K562 (cell line): Measurements from ENCODE around the gene TMEM184B. TPM values are rescaled to one million over a fixed set of nuclear protein-coding genes. Genes with fewer than 3 reads are reported as not detected.
A peak's percentile ranks its signal among the peaks of the same experiment; 100 is the strongest.

Source experiments
- CBFA2T3 ChIP-seq: fragments of 450-650 bp; IDR thresholded peaks from 2 replicates; pipeline ENCODE4 v1.6.1; 2017
- EHMT2 ChIP-seq: fragments of 450-650 bp; IDR thresholded peaks from 2 replicates; pipeline ENCODE4 v1.6.1; 2018; ENCODE audit warnings: antibody characterized with exemption
- ELF1 ChIP-seq: fragments of 200-800 bp; sonication (Bioruptor generic); IDR thresholded peaks from 2 replicates; pipeline ENCODE4 v1.6.1; 2016; ENCODE audit warnings: missing genetic modification characterization, missing compliant biosample characterization
- ERF ChIP-seq: fragments of 450-650 bp; formaldehyde crosslinking; IDR thresholded peaks from 2 replicates; pipeline ENCODE4 v1.4.0; 2020; ENCODE audit warnings: mild to moderate bottlenecking, mixed read lengths
- HOMEZ ChIP-seq: fragments of 250-450 bp; sonication (Bioruptor Pico); IDR thresholded peaks from 2 replicates; pipeline ENCODE4 v1.4.0; 2020; ENCODE audit warnings: mild to moderate bottlenecking, moderate library complexity
- NFIX ChIP-seq: fragments of 250-450 bp; sonication (Bioruptor Pico); IDR thresholded peaks from 2 replicates; pipeline ENCODE4 v1.4.0; 2020; ENCODE audit warnings: low read depth, mild to moderate bottlenecking, moderate library complexity
- NR2C2 ChIP-seq, 2 experiments: fragments of 200-800 bp in 1 of 2; sonication (Bioruptor generic) in 1 of 2; sonication (generic) in 1 of 2; formaldehyde crosslinking in 1 of 2; IDR thresholded peaks; 2 replicates each; pipeline versions ENCODE4 v1.6.1 to v1.8.0; 2016 to 2022; ENCODE audit warnings: mild to moderate bottlenecking in 1 of 2, missing compliant biosample characterization in 1 of 2, missing genetic modification characterization in 1 of 2, missing genetic modification reagents in 1 of 2
- RBBP5 ChIP-seq: fragments of 200-600 bp; sonication (generic); IDR thresholded peaks from 2 replicates; pipeline ENCODE4 v1.6.1; 2012; ENCODE audit warnings: borderline replicate concordance, mild to moderate bottlenecking, low read length, control low read depth, inconsistent platforms; ENCODE audit not compliant: insufficient read depth, poor library complexity, severe bottlenecking
- ZMIZ1 ChIP-seq, 2 experiments: fragments of 150-350 bp in 1 of 2; IDR thresholded peaks; 2 replicates each; pipeline ENCODE4 v1.6.1; 2012 to 2016; ENCODE audit warnings: low read depth in 2 of 2, low read length in 2 of 2, mild to moderate bottlenecking in 1 of 2, moderate library complexity in 1 of 2
- polyA plus RNA-seq, 8 experiments: library from polyadenylated mRNA; depleted of rRNA in 4 of 8; stranded (reverse) in 5 of 8; unstranded in 3 of 8; fragments of >200 nt; fragmentation: Nextera tagmentation in 2 of 8; fragmentation: Illumina TruSeq in 1 of 8; extraction: Ambion mirVana in 2 of 8; extraction: Trizol in 1 of 8; gene quantifications; 2 replicates each; pipeline versions ENCODE4 v1.2.1 to v1.2.3, GENCODE V29; 2011 to 2014; ENCODE audit warnings: inconsistent platforms in 1 of 8, missing spikeins in 1 of 8
- total RNA-seq, 7 experiments: library from RNA; depleted of rRNA in 6 of 7; stranded (reverse); fragments of >200 nt in 6 of 7; fragmentation: Illumina TruSeq in 2 of 7; extraction: Trizol in 2 of 7; gene quantifications; 2 replicates each; pipeline versions ENCODE4 v1.2.1 to v1.2.3, GENCODE V29; 2011 to 2021; ENCODE audit warnings: low replicate concordance in 1 of 7
- TF ChIP-seq, protein P1 (sequence below): fragments of 250-450 bp; sonication (Bioruptor Pico); IDR thresholded peaks from 2 replicates; pipeline ENCODE4 v1.8.0; 2022; ENCODE audit warnings: inconsistent platforms, mild to moderate bottlenecking, moderate library complexity, borderline replicate concordance
- TF ChIP-seq, protein P2 (sequence below), 3 experiments: IDR thresholded peaks in 2 of 3; conservative IDR thresholded peaks in 1 of 3; 2 replicates each; pipeline ENCODE4 v1.5.1; 2011 to 2012; ENCODE audit warnings: low read length in 3 of 3, mild to moderate bottlenecking in 3 of 3, control low read depth in 2 of 3, improper control_type of control experiment in 1 of 3, inconsistent platforms in 1 of 3, low read depth in 1 of 3, mixed read lengths in 1 of 3, moderate library complexity in 1 of 3; ENCODE audit not compliant: insufficient read depth in 2 of 3

Gene TMEM184B
- total and polyA plus RNA-seq, 9 of the 15 experiments (the other 6 are each of a cell fraction or from before 2014, with no cell fraction given) = 0.31 to 25.1 (median 6.2) TPM

- TF ChIP-seq ZMIZ1 (IDR thresholded peaks at IDR 0.05; ENCODE audit: low read depth in 2 of 2, low read length in 2 of 2) (no peak), RBBP5 (peak; percentile 2), ERF (CRISPR knock-in tag) (no peak), ELF1 (peak; percentile 80), HOMEZ (no peak), CBFA2T3 (no peak), NFIX (no peak), EHMT2 (no peak), NR2C2 (CRISPR knock-in tag; IDR thresholded peaks at IDR 0.05) (no peak), NR2C2 (tag; IDR thresholded peaks at IDR 0.05) (0 out of 2 replicates have a peak, but pooled peaks have one; percentile 24)
- TF ChIP-seq, protein P1, sequence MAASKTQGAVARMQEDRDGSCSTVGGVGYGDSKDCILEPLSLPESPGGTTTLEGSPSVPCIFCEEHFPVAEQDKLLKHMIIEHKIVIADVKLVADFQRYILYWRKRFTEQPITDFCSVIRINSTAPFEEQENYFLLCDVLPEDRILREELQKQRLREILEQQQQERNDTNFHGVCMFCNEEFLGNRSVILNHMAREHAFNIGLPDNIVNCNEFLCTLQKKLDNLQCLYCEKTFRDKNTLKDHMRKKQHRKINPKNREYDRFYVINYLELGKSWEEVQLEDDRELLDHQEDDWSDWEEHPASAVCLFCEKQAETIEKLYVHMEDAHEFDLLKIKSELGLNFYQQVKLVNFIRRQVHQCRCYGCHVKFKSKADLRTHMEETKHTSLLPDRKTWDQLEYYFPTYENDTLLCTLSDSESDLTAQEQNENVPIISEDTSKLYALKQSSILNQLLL (CRISPR knock-in tag) = no peak
- TF ChIP-seq, protein P2, sequence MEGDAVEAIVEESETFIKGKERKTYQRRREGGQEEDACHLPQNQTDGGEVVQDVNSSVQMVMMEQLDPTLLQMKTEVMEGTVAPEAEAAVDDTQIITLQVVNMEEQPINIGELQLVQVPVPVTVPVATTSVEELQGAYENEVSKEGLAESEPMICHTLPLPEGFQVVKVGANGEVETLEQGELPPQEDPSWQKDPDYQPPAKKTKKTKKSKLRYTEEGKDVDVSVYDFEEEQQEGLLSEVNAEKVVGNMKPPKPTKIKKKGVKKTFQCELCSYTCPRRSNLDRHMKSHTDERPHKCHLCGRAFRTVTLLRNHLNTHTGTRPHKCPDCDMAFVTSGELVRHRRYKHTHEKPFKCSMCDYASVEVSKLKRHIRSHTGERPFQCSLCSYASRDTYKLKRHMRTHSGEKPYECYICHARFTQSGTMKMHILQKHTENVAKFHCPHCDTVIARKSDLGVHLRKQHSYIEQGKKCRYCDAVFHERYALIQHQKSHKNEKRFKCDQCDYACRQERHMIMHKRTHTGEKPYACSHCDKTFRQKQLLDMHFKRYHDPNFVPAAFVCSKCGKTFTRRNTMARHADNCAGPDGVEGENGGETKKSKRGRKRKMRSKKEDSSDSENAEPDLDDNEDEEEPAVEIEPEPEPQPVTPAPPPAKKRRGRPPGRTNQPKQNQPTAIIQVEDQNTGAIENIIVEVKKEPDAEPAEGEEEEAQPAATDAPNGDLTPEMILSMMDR (IDR thresholded peaks at IDR 0.05 in 2 of 3, conservative IDR thresholded peaks at IDR 0.05 in 1 of 3; ENCODE audit: insufficient read depth in 2 of 3, low read depth in 1 of 3, low read length in 3 of 3) = no peak
Measured at GRCh38 chr22:38317995-38318715, 45.3 kb upstream of the TMEM184B start (continued).
